Neural progenitor cell (in vitro differentiated cells): ENCODE measurements around the gene RBP7.

ENCODE experiments used
- EZH2 ChIP-seq: fragments of 200-600 bp; sonication (generic); IDR thresholded peaks from 2 replicates; pipeline ENCODE4 v1.6.1; 2017; ENCODE audit warnings: antibody characterized with exemption, mild to moderate bottlenecking, moderate library complexity
- EZH2phosphoT487 ChIP-seq: fragments of 200-600 bp; sonication (generic); IDR thresholded peaks from 2 replicates; pipeline ENCODE4 v1.6.1; 2017; ENCODE audit warnings: antibody characterized with exemption
- TF ChIP-seq, protein P1 (sequence below): fragments of 200-600 bp; sonication (generic); IDR thresholded peaks from 2 replicates; pipeline ENCODE4 v1.5.1; 2017; ENCODE audit warnings: antibody characterized with exemption, mild to moderate bottlenecking

DNA sequence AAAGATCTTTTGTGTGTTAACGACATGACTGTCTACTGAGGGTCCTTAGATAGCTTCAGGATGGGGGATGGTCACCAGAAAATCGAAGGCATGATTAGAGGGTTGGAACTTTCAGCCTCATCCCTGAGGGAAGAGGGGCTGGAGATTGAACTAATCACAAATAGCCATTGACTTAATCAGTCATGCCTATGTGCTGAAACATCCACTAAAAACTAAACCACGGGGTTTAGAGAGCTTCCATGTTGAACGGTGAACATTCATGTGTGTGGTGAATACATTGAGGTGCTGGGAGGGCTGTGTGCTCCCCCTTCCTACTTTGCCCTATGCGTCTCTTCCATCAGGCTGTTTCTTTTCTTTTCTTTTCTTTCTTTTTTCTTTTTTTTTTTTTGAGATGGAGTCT, 17.0 kb downstream of the RBP7 start:
- TF ChIP-seq, protein P1, sequence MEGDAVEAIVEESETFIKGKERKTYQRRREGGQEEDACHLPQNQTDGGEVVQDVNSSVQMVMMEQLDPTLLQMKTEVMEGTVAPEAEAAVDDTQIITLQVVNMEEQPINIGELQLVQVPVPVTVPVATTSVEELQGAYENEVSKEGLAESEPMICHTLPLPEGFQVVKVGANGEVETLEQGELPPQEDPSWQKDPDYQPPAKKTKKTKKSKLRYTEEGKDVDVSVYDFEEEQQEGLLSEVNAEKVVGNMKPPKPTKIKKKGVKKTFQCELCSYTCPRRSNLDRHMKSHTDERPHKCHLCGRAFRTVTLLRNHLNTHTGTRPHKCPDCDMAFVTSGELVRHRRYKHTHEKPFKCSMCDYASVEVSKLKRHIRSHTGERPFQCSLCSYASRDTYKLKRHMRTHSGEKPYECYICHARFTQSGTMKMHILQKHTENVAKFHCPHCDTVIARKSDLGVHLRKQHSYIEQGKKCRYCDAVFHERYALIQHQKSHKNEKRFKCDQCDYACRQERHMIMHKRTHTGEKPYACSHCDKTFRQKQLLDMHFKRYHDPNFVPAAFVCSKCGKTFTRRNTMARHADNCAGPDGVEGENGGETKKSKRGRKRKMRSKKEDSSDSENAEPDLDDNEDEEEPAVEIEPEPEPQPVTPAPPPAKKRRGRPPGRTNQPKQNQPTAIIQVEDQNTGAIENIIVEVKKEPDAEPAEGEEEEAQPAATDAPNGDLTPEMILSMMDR, result no peak
- TF ChIP-seq EZH2, result no peak
- no peak for TF ChIP-seq EZH2phosphoT487
